Gastroesophageal sphincter (tissue), 4 donors: Measurements from ENCODE around the gene C9orf40. TPM values are rescaled to one million over a fixed set of nuclear protein-coding genes. Genes with fewer than 3 reads are reported as not detected.

Experiments
- ATAC-seq: fragments of 150-250 bp; one replicate; pipeline ENCODE4 v1.9.1; 2016; ENCODE audit warnings: mild to moderate bottlenecking, moderate library complexity
- H3K27ac ChIP-seq, 4 donors: fragments of 200-600 bp; sonication (generic) in 3 of 4; 1 replicate in 3 of 4; 2 replicates in 1 of 4; pipeline ENCODE4 v1.5.1; 2016 to 2019
- H3K27me3 ChIP-seq: fragments of 200-600 bp; sonication (generic); one replicate; pipeline ENCODE4 v1.5.1; 2019
- H3K36me3 ChIP-seq, 2 donors: fragments of 200-600 bp; sonication (generic); one replicate each; pipeline ENCODE4 v1.5.1; 2019; ENCODE audit warnings: control low read depth in 1 of 2
- H3K4me1 ChIP-seq, 3 donors: fragments of 200-600 bp; sonication (generic); 1 replicate in 2 of 3; 2 replicates in 1 of 3; pipeline ENCODE4 v1.5.1; 2016 to 2019; ENCODE audit warnings: control low read depth in 2 of 3
- H3K4me3 ChIP-seq, 2 donors: fragments of 200-600 bp; sonication (generic); one replicate each; pipeline ENCODE4 v1.5.1; 2019; ENCODE audit warnings: mild to moderate bottlenecking in 1 of 2, moderate library complexity in 1 of 2
- H3K9me3 ChIP-seq, 3 donors: fragments of 200-600 bp; sonication (generic); one replicate each; pipeline ENCODE4 v1.5.1; 2017 to 2019; ENCODE audit warnings: control low read depth in 2 of 3
- EP300 ChIP-seq: sonication (generic); formaldehyde crosslinking; IDR thresholded peaks from one replicate; pipeline ENCODE4 v1.6.1; 2017; ENCODE audit warnings: antibody characterized with exemption, mild to moderate bottlenecking
- POLR2A ChIP-seq, 2 donors: fragments of 450-650 bp; IDR thresholded peaks; one replicate each; pipeline ENCODE4 v1.6.1; 2017; ENCODE audit warnings: antibody characterized with exemption in 2 of 2, mild to moderate bottlenecking in 2 of 2, moderate library complexity in 1 of 2
- POLR2AphosphoS5 ChIP-seq: sonication (generic); formaldehyde crosslinking; IDR thresholded peaks from one replicate; pipeline ENCODE4 v1.6.1; 2017; ENCODE audit warnings: antibody characterized with exemption
- WGBS, 2 donors: methylation state at CpG; one replicate each; pipeline ENCODE4 v1.1.5; 2018; ENCODE audit warnings: low coverage in 1 of 2; 5-methylcytosine and 5-hydroxymethylcytosine counted together
- total RNA-seq, 4 donors: library from RNA; depleted of rRNA; stranded (reverse); fragments of >200 nt; gene quantifications; one replicate each; pipeline ENCODE4 v1.1.0, GENCODE V29; 2016
- TF ChIP-seq, protein P1 (sequence below), 4 experiments: fragments of 200-600 bp in 2 of 4; fragments of 450-650 bp in 2 of 4; sonication (generic) in 1 of 4; IDR thresholded peaks; one replicate each; pipeline ENCODE4 v1.5.1; 2017 to 2019; ENCODE audit warnings: antibody characterized with exemption in 4 of 4, mild to moderate bottlenecking in 2 of 4, moderate library complexity in 2 of 4

The C9orf40 gene
- total RNA-seq, 4 donors from 2014 or later, result 2.6 to 8.2 (median 3.9) TPM

DNA sequence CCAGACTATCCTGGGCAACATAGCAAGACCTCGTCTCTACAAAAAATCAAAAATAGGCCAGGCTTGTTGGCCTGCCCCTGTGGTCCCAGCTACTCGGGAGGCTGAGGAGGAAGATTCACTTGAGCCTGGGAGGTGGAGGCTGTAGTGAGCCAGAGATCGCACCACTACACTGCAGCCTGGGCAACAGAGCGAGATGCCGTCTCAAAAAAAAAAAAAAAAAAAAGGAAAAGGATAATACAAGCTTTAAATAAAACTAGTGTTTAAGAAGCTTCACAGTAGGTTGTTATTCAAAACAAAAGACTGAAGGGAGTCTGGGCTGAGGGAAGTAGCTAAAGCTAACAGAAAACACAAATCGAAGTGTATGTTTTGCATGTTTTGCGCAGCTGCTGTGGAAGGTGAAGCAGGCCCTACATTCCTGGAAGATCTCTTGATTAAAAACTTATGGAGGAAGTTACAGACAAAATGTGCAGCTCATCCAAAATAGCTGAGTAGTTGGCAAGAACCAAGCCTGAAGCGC, 581 bp upstream of the C9orf40 start:
- Histone ChIP-seq H3K27ac (peak overlapping the region; percentile 97 to 98 (median 98)), H3K36me3 (no peaks in the 10 kb centered on the region), H3K9me3 (no peaks in the 10 kb centered on the region), H3K4me1 (peaks cover 0 to 28% (median 0%) of the 10 kb centered on the region in 3 donors), H3K4me3 (peak overlapping the region; percentile 66 to 88), H3K27me3 (no peaks in the 10 kb centered on the region)
- WGBS, 2 donors, result 25 to 45% methylated on average over 5 of the region's 8 CpGs
- ATAC-seq, result no peak
- TF ChIP-seq POLR2AphosphoS5 (no peak), POLR2A (IDR thresholded peaks at IDR 0.05) (no peak), EP300 (no peak)
- TF ChIP-seq, protein P1, sequence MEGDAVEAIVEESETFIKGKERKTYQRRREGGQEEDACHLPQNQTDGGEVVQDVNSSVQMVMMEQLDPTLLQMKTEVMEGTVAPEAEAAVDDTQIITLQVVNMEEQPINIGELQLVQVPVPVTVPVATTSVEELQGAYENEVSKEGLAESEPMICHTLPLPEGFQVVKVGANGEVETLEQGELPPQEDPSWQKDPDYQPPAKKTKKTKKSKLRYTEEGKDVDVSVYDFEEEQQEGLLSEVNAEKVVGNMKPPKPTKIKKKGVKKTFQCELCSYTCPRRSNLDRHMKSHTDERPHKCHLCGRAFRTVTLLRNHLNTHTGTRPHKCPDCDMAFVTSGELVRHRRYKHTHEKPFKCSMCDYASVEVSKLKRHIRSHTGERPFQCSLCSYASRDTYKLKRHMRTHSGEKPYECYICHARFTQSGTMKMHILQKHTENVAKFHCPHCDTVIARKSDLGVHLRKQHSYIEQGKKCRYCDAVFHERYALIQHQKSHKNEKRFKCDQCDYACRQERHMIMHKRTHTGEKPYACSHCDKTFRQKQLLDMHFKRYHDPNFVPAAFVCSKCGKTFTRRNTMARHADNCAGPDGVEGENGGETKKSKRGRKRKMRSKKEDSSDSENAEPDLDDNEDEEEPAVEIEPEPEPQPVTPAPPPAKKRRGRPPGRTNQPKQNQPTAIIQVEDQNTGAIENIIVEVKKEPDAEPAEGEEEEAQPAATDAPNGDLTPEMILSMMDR (IDR thresholded peaks at IDR 0.05), result no peak

GRCh38 chr9:74951725-74952151, 974 bp downstream of the C9orf40 start:
- 0% methylated on average over 9 to 11 of the region's 30 CpGs for WGBS, 2 donors
- Histone ChIP-seq H3K4me1 (peaks cover 0 to 28% (median 0%) of the 10 kb centered on the region in 3 donors), H3K9me3 (no peaks in the 10 kb centered on the region), H3K27ac (peak overlapping the region; percentile 97 to 98 (median 98)), H3K4me3 (peak overlapping the region; percentile 66 to 88), H3K27me3 (no peaks in the 10 kb centered on the region), H3K36me3 (no peaks in the 10 kb centered on the region)
- TF ChIP-seq POLR2A (IDR thresholded peaks at IDR 0.05) (no peak), POLR2AphosphoS5 (no peak), EP300 (no peak)
- TF ChIP-seq, protein P1 (IDR thresholded peaks at IDR 0.05), result no peak
- ATAC-seq, result peak; percentile 43

- ATAC-seq, result no peak
- Histone ChIP-seq H3K27ac (peak overlapping the region; percentile 97 to 98 (median 98)), H3K36me3 (no peaks in the 10 kb centered on the region), H3K9me3 (no peaks in the 10 kb centered on the region), H3K4me3 (peak overlapping the region; percentile 66 to 88), H3K27me3 (no peaks in the 10 kb centered on the region), H3K4me1 (peaks cover 0 to 28% (median 0%) of the 10 kb centered on the region in 3 donors)
- TF ChIP-seq, protein P1 (IDR thresholded peaks at IDR 0.05), result no peak
- TF ChIP-seq POLR2AphosphoS5 (no peak), EP300 (no peak), POLR2A (IDR thresholded peaks at IDR 0.05) (no peak)
- WGBS, 2 donors, result 58 to 73% methylated on average over 13 to 16 of the region's 21 CpGs
These were observed 1.5 kb downstream of the C9orf40 start for GRCh38 chr9:74951107-74951720.

DNA sequence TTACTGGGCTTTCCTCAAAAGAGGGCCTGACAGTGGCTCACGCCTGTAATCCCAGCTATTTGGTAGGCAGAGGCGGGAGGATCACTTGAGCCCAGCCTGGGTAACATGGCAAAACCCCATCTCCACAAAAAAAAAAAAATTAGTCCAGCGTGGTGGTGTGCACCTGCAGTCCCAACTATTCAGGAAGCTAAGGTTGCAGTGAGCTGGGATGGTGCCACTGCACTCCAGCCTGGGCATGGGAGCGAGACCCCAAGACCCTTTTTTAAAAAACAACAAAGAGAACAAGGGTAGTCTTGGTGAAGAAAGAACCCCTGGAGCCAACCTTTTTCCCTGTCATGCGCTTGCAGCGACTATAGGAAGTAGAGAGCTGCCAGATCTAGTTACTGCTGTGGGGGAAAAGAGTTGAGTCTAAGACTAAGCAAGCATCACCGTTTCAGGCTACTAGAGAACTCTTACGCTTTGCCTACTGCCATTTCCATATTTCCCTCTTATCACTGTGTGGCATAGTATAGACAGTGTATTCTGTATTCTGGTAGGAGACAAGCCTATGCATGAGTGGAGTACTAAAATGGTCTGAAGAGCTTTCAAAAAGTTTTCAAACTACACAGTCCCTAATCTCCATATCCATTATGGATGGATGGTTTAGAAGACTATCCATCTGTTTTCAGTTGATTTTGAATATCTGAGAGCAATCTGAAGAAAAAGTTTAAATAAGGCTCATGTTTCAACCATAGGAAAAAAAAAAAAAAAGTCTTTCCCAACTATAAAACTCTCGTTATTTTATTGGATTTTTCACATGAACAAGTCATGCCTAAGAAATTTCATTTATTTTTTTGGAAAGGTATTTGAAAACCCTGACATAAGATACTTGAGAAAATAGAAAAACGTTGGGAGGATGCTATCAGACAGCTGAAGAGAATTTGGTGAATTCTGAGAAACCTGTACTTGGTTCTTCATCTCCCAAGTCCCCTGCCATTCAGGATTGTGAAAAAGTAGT, 2.6 kb downstream of the C9orf40 start:
- WGBS, 2 donors, result 85 to 93% methylated on average over 7 to 9 of the region's 10 CpGs
- no peaks in the 10 kb centered on the region for H3K9me3 ChIP-seq
- no peaks in the 10 kb centered on the region for H3K27me3 ChIP-seq
- no peaks in the 10 kb centered on the region for H3K36me3 ChIP-seq
- H3K27ac ChIP-seq, result peak overlapping the region in 1 of 4 donors; percentile 38
- H3K4me3 ChIP-seq, result no peak overlapping the region
- no peak for ATAC-seq
- TF ChIP-seq POLR2AphosphoS5 (no peak), EP300 (no peak), POLR2A (IDR thresholded peaks at IDR 0.05) (no peak)
- TF ChIP-seq, protein P1 (IDR thresholded peaks at IDR 0.05), result no peak
- peaks cover 0 to 28% (median 0%) of the 10 kb centered on the region in 3 donors for H3K4me1 ChIP-seq
